ENCODE data around the gene SHOC1. TPM values are rescaled to one million over a fixed set of nuclear protein-coding genes. Genes with fewer than 3 reads are reported as not detected.
"Not testable (repeated sequence)": the region's sequence is repeated elsewhere in the genome, so short reads cannot be mapped to it uniquely, and the experiment has no call there.

The SHOC1 gene
- not detected in 2 replicates for total RNA-seq

DNA sequence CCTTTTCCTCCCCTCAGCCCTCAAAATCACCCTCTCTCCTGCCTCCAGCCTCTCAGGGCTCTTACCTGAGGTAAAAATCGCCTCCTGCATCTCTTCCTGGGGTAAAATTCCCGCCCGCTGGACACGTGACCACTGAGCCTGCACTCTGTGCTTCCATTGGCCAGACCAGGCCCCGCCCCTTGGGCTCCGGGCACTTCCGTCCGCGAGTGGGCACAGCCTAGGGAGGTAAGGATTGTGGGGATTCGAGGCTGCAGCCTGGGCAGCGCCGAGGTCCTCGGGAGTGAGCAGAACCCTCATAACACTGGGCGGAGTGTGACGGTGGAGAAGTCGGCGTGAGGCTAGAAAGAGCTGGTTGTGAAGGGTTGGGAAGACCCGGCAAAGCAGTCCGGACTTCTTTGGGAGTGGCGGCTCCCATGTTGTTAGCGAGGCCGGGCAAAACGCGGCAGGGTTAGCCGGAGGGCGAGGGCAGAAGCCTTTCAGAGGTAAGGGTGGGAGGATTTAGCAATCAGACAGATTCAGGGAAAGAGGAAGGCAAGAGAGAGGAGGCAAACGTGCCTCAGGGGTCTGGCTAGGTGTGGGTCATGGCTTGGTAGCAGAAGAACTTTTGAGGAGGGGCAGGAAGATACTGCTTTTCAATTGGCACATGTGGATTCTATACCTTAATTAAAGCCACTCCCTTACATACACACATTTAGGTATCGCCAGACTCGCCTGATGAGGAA is at the start of gene SHOC1:
Gene SHOC1, minus strand, starts transcription at position 103 of the 722 bp plus-strand sequence. CDS start 3,519 bp downstream, outside the sequence.
- no peak for DNase-seq (ENCODE audit: low read depth in 2 of 2)

DNA sequence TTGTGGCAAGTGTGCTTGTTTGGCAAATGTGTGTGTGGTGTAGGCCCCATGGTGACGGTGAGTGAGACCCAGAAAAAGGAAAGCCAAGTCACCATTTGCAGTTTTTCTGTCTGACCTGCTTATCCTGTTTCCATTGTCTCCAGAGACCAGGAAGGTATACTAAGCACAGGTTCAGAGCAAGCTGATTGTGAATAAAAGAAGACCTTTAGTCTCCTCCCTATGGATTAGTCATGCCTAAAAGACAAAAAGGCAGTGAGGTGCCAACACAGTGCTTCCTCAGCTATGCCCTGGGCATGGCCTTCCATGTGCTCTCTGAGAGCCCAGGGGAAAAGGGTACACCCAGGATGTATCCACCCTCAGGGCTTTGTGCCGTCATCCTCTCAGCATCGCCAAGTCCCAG is 49.2 kb upstream of the SHOC1 start:
- peak; percentile 62 to 93 for DNase-seq (ENCODE audit: low read depth in 2 of 2)

DNA sequence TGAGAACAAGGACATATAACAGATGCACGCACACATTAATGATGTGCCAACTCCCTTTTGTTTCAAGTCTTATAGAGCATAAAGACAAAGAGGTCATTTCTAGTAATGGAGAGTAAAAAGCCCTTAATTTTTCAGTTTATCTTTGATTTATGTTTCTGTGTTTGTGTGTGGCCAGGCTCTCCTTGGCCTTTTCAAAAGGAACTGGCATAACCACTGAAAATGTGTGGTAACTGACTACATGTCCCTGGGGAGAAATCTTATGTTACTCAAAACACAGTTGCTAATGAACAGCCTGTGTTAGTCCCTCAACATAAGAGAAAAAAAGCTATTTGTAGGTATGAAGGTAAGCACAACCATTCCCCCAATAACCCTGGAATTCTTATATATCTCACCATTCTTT is 47.6 kb upstream of the SHOC1 start:
- no peak for DNase-seq (ENCODE audit: low read depth in 2 of 2)

DNA sequence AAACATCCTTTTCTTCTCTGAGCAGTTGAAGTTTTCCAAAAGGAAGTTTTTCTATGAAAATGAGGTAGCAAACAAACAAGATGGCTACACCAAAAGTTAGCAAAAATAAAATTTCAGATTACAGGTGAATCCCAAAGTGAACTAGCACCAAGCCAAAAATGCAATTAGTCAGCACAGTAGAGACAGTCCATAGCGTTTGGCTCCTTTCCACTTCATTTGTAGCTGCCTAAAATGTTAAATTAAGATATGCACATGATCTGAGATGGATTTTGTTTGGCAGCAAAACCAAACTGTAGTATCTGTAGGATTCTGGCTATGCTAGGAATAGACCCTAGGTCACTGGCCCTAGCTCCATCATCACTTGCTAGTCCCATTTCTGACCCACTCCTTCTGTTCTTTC is 45.7 kb upstream of the SHOC1 start:
- DNase-seq (ENCODE audit: low read depth in 2 of 2): no peak

DNA sequence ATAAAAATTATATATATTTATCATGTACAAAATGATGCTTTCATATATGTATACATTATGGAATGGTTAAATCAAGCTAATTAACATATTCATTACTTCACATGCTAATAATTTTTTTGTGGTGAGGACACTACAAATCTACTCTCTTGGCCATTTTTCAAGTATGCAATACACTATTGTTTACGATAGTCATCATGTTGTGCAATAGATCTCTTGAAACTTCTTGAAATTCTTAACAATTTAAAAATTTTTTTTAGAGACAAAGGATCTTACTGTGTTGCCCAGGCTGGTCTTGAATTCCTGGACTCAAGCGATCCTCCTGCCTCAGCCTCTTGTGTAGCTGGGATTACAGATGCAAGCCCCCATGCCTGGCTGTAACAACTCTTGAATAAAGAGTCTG is 45.2 kb upstream of the SHOC1 start:
- DNase-seq (ENCODE audit: low read depth in 2 of 2): no peak

DNA sequence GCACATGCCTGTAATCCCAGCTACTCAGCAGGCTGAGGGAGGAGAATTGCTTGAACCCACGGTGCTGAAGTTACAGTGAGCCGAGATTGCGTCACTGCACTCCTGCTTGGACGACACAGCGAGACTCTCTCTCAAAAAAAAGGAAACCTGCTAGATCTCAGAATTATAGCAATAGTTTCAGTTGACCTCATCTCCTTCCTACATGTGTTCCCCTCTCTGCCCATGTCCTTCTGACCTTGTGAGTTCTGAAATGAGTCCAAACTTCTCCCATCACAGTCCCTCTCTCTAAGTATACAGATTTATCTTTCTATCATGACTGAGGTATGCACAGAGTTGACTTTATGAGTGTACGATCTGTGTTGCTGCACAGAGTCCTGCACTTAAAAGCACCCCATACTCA is 44.6 kb upstream of the SHOC1 start:
- peak in 1 of 2 donors; percentile 14 for DNase-seq (ENCODE audit: low read depth in 2 of 2)

DNA sequence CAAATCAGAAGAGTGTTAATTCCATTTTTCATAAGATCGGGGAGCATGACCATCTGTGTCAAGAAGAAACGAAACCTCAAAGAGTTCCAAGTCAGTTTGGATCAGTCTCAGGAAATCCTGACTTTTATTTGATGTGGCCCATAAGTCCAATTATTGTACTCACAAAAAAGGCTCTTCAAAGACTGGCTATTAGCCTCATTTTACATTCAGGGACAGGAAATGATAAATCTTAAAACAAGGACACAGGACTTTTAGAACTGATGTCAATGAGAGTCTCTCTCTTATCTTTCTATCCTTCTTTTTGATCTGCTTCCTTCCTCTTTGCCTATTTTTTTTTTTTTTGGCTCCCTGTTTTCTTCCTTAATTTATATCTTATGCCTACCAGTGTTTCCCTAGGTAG is 43.7 kb upstream of the SHOC1 start:
- peak in 1 of 2 donors; percentile 36 for DNase-seq (ENCODE audit: low read depth in 2 of 2)

DNA sequence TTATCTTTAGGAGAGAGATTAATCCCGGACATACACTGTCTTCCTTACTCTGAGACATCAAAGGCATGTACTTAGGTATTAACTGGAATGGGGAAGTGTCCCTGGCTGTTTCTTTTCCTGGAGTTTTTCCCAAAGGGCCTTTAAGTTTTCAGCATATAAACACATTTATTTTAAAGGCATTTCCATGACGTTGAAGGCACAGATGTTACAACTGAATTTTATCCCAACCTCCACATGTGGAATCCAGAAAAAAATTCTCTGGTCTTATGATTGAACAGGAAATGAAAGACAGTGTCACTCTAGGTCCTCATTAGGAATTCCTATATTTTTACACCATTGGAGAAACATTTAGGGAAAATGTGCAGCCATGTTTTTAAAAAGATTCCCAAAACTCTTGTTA is 41.6 kb upstream of the SHOC1 start:
- no peak for DNase-seq (ENCODE audit: low read depth in 2 of 2)

DNA sequence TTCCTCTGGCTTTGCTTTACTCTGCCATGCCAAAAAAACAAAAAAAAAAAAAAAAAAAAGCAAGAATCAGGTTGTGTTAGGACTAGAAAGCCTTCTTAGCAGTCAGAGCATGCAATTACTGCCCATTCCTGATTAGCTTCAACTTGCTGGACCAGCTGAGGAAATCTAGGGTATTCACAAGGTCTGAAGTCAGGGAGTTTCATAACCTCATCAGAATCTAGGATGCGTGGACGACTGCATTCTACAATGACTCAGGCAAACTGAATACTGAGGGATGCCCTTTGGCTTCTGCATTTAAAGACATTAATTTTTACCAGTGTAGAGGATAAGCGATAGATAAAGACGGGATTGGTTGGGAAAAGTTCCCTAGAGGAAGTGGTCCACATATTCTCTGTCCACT is 39.2 kb upstream of the SHOC1 start:
- DNase-seq (ENCODE audit: low read depth in 2 of 2): no peak

DNA sequence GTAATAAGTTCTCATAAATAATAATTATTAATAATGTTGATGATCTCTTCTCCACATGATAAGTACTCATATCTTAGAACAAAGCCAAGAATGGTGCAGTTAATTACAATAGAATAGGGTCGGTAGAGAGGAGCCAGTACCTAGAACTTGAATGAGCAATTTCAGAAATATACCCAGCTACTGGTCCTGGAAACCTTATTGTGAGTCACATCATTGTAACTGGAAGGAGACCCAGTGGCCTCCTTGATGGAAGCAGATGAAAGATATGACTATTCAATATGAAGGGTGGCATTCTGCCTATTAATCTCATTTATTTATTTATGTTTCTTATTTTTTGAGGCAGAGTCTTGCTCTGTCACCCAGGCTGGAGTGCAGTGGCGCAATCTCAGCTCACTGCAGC is 37.7 kb upstream of the SHOC1 start:
- DNase-seq (ENCODE audit: low read depth in 2 of 2): no peak

DNA sequence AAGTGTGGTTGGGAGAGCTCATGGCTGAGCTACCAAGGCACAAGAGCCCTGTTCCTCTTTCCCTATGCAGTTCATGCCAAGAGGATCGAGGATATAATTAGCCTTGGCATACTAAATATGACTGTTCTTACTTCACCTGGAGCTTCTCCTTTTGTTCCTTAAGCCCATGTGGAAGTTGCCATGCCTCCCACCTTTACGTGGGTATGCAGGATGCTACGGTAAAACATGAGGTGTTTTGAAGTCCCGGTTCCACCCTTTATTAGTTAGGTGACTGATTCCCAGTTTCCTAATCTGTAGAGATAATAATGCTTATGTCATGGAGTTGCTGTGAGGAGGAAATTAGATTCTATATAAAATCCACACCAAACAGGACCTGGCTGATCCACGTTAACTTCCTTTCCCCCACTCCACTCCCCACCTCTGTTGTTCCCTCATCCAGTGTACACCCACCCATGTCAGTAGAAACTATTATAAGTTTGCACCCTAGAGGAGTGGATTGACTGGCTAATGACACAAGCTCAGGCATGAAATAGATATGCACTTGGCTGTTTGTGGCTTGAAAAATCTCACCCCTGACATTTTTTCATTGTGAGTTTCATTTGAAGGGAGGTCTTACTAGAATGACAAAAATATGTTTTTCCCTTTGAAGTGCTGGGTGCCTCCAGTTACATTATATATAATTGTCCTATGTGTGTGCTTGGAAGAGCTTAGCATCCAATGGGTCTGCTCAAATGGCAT is 36.8 kb upstream of the SHOC1 start:
- DNase-seq (ENCODE audit: low read depth in 2 of 2): no peak

DNA sequence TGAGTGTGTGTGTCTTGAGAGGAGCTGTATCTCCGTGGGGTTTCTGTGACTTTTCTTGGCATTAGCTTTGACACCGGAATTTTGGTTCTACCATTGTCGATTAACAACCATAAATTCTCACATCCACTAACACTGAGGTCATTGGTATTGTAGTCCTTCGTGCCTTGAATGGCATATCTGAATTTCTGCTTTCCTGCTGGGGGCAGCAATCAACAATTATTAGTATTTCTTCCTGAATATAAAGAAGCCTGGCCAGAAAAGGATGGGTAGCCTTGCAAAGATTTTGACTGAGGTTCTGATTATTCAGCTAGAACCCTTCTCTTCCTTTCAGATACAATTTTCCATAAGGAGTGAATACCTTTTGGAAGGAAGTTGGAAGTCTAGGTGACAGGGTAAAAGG is 33.5 kb upstream of the SHOC1 start:
- peak in 1 of 2 donors; percentile 57 for DNase-seq (ENCODE audit: low read depth in 2 of 2)

DNA sequence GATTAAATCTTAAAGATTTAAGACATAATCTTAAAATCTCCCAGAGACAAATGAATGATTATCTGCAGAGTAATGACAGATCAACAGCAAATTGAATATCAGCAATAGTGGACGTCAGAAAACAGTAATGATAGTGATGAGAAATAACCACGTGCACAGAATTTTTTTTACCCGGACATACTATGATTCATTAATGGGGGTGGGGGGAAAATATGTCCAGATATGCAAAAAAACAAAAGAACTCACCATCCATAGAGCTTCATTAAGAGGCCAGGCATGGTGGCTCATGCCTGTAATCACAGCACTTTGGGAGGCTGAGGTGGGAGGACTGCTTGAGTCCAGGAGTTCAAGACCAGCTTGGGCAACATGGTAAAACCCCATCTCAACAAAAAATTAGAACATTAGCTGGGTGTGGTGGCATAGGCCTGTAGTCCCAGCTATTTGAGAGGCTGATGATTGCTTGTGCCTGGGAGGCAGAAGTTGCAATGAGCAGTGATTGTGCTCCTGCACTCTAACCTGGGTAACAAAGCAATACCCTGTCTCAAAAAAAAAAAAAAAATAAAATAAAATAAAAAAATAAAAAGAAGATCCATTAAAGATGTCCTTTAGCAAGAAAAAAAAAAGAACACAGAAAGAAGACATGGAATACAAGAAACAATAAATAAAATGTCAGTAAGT is 30.9 kb upstream of the SHOC1 start:
- peak in 1 of 2 donors; percentile 55 for DNase-seq (ENCODE audit: low read depth in 2 of 2)

DNA sequence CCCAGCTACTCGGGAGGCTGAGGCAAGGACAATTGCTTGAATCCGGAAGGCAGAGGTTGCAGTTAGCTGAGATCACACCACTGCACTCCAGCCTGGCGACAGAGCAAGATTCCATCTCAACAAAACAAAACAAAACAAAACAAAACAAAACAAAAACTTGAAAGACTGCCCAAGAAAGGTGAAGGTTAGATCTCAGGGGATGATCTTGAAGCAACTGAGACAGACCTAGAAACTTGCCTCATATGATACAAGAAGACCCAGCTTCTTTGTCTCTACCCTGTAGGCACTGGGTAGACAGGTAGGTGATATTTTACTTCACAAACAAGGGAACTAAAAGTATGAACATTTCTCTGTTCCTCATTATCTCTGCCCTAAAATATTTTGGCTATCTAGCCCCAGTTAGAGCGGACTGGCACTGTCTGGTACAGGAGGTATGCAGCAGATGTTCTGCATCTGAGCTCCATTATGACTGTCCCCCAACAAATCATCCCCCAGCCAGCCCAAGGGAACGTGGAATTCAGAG is 26.3 kb upstream of the SHOC1 start:
- no peak for DNase-seq (ENCODE audit: low read depth in 2 of 2)

DNA sequence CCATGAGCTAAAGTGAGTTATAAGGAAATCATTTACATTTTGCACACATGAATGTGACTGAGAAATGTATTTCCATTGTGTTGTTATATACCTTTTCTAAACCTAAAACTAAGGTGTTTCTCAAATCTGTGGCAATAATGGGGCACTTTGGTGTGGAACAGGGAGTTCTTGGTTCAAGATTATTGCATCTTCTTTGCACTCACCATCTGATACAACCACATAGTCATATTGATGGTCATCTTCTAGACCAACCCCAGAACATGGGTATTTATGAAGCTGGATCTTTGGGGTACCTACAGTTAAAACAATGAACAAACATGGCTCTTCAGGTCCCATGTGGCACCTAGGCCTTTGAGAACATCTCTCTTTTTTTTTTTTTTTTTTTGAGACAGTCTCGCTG is 24.6 kb upstream of the SHOC1 start:
- no peak for DNase-seq (ENCODE audit: low read depth in 2 of 2)

DNA sequence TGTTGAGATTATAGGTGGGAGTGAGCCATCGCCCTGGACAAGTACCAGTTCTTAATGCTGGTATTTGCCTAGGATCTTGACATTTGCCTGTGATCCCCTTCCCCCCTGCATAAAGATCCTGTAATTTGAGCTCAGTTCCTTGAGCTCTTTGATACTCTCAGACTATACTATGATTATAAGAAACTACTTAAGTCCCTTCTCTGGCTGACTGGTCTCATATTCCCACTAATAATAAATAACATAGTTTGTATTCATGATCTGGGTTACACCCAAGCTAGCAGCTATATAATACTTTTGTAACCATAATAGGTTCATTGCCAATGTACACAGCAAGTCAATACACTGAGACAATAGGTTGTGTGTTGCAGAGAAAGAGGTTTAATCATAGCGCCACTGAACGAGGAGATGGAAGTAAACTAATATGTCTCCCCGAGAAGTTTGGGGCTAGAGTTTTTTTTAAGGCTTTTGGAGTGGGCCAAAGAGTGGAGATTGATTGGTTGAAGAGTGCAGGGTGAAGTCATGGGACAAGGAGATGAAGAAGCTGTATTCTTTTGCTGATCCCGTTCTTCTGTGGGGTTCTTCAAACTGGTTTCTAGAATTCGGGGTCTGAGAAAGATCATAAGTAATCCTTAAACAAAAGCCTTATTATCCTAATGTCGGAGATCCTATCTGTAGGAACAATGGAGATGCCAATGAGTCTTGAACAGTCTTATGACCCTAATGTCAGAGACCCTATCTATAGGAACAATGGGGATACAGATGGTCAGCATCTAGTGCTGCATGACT is 20.7 kb upstream of the SHOC1 start:
- peak in 1 of 2 donors; percentile 50 for DNase-seq (ENCODE audit: low read depth in 2 of 2)

DNA sequence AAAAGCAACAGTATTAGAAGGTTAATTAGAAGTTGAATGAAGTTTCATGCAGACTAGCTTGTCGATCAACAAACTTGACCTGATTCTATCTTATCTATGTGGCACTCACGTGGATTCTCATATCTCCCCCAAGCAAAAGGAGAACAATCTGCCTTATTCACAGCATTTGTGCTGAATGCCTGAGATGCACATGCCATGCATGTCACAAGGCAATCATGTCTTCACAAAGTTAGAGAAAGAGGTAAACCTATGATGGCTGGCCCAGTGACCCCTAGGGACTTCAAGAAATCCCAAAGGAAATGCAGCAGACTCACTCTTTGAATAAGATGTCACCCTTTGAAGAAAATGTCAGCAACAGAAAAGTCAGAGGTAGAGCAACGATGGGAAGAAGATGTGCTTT is 17.6 kb upstream of the SHOC1 start:
- no peak for DNase-seq (ENCODE audit: low read depth in 2 of 2)

DNA sequence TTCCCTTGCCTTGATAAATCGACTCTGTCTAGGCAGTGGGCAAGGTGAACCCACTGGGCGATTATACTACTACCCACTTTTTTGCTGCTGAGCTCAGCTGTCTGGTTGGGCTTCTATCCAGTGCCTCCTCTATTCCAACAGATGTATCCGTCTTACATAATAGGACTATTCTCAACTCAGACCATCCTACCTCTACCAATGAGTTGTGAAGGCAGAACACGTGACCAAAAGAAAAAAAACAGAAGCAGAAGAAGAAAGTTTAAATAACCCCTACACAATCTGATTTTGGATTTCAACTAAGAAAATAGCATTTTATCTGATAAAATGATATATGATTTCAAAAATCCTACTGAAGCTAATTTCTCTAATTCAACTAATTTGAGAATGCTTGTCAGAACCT is 16.2 kb upstream of the SHOC1 start:
- DNase-seq (ENCODE audit: low read depth in 2 of 2): no peak

DNA sequence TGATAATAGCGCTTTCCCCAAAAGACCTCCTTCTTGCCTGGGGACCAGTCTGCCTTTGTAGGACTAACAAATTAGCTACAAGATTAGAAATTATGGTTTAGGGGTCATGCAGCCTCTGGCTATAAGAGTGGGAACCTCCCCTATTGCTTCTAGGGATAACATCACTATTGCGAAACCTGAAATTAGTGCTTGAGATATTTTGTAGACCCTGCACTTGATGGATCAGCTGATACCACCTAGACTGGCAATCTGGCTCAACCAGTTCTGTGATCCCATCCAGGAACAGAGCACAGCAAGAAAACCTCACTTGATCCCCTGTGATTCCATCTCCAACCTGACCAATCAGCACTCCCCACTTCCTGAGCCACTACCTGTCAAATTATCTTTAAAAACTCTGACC is 15.7 kb upstream of the SHOC1 start:
- not testable (repeated sequence) for DNase-seq (ENCODE audit: low read depth in 2 of 2)

DNA sequence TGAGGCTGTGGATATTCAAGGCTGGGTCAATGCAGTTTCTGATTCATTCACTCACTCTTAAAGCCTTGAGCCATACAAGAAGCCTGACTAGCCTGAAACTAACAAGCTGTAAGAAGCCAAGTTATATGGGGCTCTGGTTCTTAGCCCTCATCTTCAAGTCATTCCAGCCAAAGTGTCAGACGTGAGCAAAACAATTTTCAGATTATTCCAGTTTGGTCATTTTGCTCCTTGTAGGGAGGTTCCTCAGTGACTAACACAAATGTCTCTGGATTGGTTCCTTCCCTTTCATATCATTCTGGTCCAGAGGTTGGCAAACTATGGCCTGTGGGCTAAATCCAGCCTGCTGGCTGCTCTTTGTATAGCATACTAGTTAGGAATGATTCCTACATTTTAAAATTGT is 12.5 kb upstream of the SHOC1 start:
- no peak for DNase-seq (ENCODE audit: low read depth in 2 of 2)

DNA sequence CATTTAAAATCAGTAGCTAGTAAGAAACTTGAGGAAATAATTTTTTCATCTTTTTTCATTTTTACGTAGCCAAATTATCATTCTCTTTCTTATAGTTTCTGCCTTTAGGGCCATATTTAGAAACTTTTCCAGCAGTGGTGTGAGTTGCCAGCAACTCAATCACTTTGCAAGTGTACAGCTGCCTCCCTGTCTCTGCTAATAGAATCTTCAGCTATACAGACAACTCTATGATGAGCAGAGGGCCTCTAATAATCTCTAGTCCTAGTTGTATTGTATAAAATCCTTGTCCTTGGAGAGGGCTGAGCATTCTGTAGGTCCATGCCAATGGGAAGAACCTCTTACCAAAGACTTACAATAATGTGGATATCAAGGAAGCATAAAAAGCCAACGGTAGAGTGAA is 11.5 kb upstream of the SHOC1 start:
- DNase-seq (ENCODE audit: low read depth in 2 of 2): no peak

DNA sequence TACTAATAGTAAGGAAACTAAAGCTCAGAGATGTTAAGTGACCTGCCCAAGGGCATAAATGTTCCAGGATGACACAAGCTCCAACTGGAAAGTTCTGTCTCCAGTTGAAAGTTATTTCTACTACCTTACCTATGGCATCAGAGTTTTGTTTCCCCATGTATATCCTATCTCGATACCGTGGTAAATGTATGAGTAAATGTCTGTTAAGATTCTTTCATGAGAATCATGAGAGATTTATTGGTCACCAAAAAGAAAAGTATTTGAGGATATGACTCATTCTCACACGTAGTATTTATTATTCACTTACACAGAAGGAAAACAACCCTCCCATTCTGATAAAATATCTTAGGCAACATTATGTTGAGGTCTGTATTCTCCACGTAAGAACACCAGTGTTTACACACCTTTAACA is 11.1 kb upstream of the SHOC1 start:
- DNase-seq (ENCODE audit: low read depth in 2 of 2): peak; percentile 40 to 90
